Forelimb muscle (tissue), 1 donor: Measurements from ENCODE around the gene MLLT1. TPM values are rescaled to one million over a fixed set of nuclear protein-coding genes. Genes with fewer than 3 reads are reported as not detected.

Experiments used
- polyA plus RNA-seq: library from polyadenylated mRNA; unstranded; fragments of 120-200 nt; gene quantifications from one replicate; pipeline ENCODE4 v1.2.1, GENCODE V29; 2013; ENCODE audit not compliant: insufficient read length

Gene MLLT1
- polyA plus RNA-seq, 1 donor = 46.1 TPM

Other genes starting within 250 kb of the MLLT1 start
- 7.3 TPM for gene RFX2, start 169.5 kb downstream of the MLLT1 start, polyA plus RNA-seq
- 0.59 TPM for gene ACSBG2, start 144.3 kb downstream of the MLLT1 start, polyA plus RNA-seq
- 0.13 TPM for gene ACER1, start 53.6 kb upstream of the MLLT1 start, polyA plus RNA-seq
- gene CLPP, start 81.6 kb upstream of the MLLT1 start, polyA plus RNA-seq = 50.1 TPM
- gene ALKBH7, start 92.8 kb upstream of the MLLT1 start, polyA plus RNA-seq = 94.8 TPM
- gene PSPN, start 96.0 kb upstream of the MLLT1 start, polyA plus RNA-seq = 1.1 TPM
- gene GTF2F1, start 113.2 kb upstream of the MLLT1 start, polyA plus RNA-seq = 59.2 TPM
- gene KHSRP, start 144.8 kb upstream of the MLLT1 start, polyA plus RNA-seq = 174 TPM
- 0.23 TPM for gene SLC25A41, start 153.8 kb upstream of the MLLT1 start, polyA plus RNA-seq
- 34.2 TPM for gene SLC25A23, start 179.8 kb upstream of the MLLT1 start, polyA plus RNA-seq
- gene CRB3, start 184.3 kb upstream of the MLLT1 start, polyA plus RNA-seq = not detected
- gene DENND1C, start 201.8 kb upstream of the MLLT1 start, polyA plus RNA-seq = 0.63 TPM
- gene TUBB4A, start 222.3 kb upstream of the MLLT1 start, polyA plus RNA-seq = 0.57 TPM